LNCAP (cell line): ENCODE data around the gene ELMO1.

Experiments
- CTCF ChIP-seq: fragments of 450-650 bp; IDR thresholded peaks from 2 replicates; pipeline ENCODE4 v1.5.1; 2017; ENCODE audit warnings: mild to moderate bottlenecking

The ELMO1 gene

GRCh38 chr7:37100735-37101331, 347.8 kb downstream of the ELMO1 start:
- no peak for TF ChIP-seq CTCF

GRCh38 chr7:37098762-37099161, 349.9 kb downstream of the ELMO1 start:
- no peak for TF ChIP-seq CTCF

- no peak for TF ChIP-seq CTCF
Measured at GRCh38 chr7:37097983-37098382, 350.7 kb downstream of the ELMO1 start.

- peak; percentile 37; the same call in 1 of the 2 replicates for TF ChIP-seq CTCF
Measured at GRCh38 chr7:37097276-37097675, 351.4 kb downstream of the ELMO1 start.

- no peak for TF ChIP-seq CTCF
Measured at GRCh38 chr7:37096341-37096740, 352.3 kb downstream of the ELMO1 start.

GRCh38 chr7:37095122-37095521, 353.5 kb downstream of the ELMO1 start:
- no peak for TF ChIP-seq CTCF

GRCh38 chr7:37093257-37093656, 355.4 kb downstream of the ELMO1 start:
- TF ChIP-seq CTCF, result no peak

GRCh38 chr7:37092548-37092947, 356.1 kb downstream of the ELMO1 start:
- TF ChIP-seq CTCF, result no peak
